ENCODE measurements around the gene CHST14.

The CHST14 gene

DNA sequence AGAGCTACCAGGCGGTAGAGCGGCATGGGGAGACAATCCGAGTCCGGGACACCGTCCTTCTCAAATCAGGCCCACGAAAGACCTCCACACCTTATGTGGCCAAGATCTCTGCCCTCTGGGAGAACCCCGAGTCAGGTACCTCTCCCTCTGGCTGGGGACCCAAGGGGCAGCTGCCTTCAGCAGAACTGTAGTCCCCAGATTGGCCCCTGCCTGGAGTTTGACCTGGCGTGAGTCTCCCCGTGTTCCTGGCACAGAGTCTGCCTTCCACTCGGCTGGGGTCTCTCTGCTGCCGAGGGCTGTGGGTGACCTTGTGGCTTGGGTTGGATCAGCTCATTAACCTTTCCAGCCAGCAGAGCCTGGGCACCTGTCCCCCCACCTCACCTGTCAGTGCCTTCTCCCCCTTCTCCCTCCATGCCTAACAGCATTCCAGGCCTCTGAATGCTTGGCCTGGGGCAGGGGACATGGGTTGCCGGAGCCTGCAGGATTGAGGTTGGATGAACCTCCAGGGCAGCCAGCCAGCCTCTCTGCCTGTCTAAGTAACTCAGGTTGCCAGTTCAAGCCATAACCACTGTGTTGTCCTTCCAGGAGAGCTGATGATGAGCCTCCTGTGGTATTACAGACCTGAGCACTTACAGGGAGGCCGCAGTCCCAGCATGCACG is 6.8 kb upstream of the CHST14 start:
- H3K9me3 ChIP-seq = no peaks in the 10 kb centered on the region
- TF ChIP-seq, protein P1, sequence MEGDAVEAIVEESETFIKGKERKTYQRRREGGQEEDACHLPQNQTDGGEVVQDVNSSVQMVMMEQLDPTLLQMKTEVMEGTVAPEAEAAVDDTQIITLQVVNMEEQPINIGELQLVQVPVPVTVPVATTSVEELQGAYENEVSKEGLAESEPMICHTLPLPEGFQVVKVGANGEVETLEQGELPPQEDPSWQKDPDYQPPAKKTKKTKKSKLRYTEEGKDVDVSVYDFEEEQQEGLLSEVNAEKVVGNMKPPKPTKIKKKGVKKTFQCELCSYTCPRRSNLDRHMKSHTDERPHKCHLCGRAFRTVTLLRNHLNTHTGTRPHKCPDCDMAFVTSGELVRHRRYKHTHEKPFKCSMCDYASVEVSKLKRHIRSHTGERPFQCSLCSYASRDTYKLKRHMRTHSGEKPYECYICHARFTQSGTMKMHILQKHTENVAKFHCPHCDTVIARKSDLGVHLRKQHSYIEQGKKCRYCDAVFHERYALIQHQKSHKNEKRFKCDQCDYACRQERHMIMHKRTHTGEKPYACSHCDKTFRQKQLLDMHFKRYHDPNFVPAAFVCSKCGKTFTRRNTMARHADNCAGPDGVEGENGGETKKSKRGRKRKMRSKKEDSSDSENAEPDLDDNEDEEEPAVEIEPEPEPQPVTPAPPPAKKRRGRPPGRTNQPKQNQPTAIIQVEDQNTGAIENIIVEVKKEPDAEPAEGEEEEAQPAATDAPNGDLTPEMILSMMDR (IDR thresholded peaks at IDR 0.05; ENCODE audit: low read depth, low read length) = no peak
- H3K36me3 ChIP-seq = peaks cover 52% of the 10 kb centered on the region
- H3K27me3 ChIP-seq = no peaks in the 10 kb centered on the region
- H3K4me3 ChIP-seq (ENCODE audit: low read depth, low read length) = no peak overlapping the region
- H3K4me1 ChIP-seq = no peaks in the 10 kb centered on the region
- no peak for DNase-seq

DNA sequence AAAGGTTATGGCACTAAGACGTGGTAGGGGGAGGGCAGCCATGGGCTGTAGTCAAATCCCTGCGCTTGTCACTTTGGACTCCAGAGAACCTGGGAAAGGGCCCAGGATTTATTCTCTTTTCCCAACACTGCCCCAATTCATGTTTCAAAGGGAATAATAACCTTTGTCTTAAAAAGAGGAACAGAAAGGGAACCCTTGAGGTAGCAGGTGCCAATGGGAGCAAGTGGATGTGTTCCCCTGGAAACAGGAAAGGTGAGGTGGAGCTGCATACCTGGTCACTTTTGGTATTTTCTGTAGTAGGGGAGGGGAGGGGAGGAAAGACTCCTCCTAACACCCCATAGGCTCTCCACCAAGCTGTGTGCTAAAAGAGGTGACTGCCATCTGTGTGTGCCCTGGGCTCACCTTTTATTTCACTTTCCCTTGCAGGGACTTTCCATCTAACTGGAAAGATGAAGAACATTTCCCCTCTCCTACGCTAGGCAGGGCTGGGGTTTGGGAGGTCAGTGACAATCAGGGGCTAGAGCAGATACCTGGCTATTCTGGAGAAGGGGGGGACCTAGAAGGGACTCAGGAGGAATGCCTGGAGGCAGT is 6.1 kb upstream of the CHST14 start:
- Histone ChIP-seq H3K36me3 (peaks cover 47% of the 10 kb centered on the region), H3K4me1 (no peaks in the 10 kb centered on the region), H3K9me3 (no peaks in the 10 kb centered on the region), H3K4me3 (ENCODE audit: low read depth, low read length) (no peak overlapping the region), H3K27me3 (no peaks in the 10 kb centered on the region)
- TF ChIP-seq, protein P1 (IDR thresholded peaks at IDR 0.05; ENCODE audit: low read depth, low read length) = no peak
- DNase-seq = no peak

DNA sequence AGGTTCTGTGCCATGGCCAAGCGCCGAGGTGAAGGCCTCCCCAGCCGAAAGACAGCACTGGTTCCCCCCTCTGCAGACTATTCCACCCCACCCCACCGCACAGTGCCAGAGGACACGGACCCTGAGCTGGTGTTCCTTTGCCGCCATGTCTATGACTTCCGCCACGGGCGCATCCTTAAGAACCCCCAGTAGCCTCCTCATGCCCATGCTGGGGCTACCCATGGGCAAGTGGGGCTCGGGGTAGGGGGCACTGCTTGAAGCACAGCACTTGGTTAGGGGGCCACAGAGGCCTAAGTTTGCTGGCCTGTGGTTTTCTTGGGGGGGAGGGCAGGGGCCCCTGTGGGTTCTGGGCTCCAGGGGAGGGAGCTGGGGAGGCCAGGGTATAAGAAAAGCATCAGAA is 4.8 kb upstream of the CHST14 start:
- TF ChIP-seq, protein P1 (IDR thresholded peaks at IDR 0.05; ENCODE audit: low read depth, low read length) = no peak
- Histone ChIP-seq H3K27me3 (no peaks in the 10 kb centered on the region), H3K4me1 (no peaks in the 10 kb centered on the region; the same call in 1 of the 2 replicates), H3K36me3 (peaks cover 42% of the 10 kb centered on the region), H3K4me3 (ENCODE audit: low read depth, low read length) (no peak overlapping the region), H3K9me3 (no peaks in the 10 kb centered on the region)
- DNase-seq = no peak

DNA sequence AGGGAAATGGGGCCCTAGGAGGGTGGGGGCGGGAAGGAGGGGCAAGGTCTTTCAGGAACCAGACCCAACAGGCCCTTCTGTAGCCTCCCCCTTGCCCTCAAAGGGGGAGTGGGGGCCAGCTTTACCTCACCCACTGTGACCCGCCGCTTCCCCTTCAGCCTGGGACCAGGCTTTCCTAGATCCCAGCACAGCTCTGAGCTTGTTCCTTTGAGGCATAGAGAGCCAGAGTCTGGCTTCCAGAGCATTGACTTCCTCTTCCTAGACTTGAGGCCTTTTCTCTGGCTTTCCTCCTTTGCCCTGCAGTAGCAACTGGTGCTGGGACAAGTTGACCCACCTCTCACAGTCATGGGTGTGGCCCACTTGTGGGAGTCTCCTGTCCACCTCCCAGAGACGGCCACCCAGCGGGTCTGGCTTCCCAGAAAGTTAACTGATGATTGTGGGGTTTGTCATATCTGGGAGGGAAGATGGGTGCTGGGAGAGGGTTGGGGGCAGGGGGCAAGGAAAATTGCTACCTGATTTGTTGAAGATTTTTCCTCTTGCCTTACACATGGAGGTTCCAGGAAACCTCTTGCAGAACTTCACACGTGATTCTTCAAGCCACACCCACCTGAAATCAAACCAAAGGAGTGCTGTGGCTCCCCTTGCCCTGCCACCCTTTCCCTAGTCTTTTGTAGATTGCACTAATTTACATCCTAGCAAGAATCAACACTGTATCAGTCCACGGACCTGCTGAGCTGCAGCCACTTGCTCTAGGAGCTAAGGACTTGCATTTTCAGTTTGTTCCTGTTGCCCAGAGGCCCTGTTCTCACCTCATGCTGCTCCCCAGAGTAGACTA is 4.1 kb upstream of the CHST14 start:
- Histone ChIP-seq H3K4me3 (ENCODE audit: low read depth, low read length) (no peak overlapping the region), H3K4me1 (no peaks in the 10 kb centered on the region; the same call in 1 of the 2 replicates), H3K36me3 (peaks cover 42% of the 10 kb centered on the region), H3K27me3 (no peaks in the 10 kb centered on the region), H3K9me3 (no peaks in the 10 kb centered on the region)
- TF ChIP-seq, protein P1 (IDR thresholded peaks at IDR 0.05; ENCODE audit: low read depth, low read length) = no peak
- DNase-seq = no peak

DNA sequence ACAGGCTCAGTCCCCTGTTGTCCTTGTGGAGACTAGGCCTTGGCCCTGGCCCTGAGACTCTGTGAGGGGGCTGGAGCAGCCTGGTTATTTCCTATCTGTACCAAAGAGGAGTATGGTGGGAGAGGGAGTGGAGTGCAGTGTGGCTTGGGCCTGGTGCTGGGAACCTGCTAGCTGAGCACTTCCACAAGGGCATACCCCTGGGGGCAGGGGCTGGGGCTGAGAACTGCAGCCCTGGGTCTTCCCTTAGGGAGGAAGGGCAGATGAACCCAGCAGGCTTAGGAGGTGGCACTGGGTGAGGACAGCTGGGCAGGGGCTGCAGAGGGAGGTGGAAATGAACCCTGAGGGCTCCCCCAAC is 3.5 kb upstream of the CHST14 start:
- no peaks in the 10 kb centered on the region; the same call in 1 of the 2 replicates for H3K4me1 ChIP-seq
- H3K9me3 ChIP-seq = no peaks in the 10 kb centered on the region
- no peaks in the 10 kb centered on the region for H3K27me3 ChIP-seq
- peaks cover 39% of the 10 kb centered on the region for H3K36me3 ChIP-seq
- TF ChIP-seq, protein P1 (IDR thresholded peaks at IDR 0.05; ENCODE audit: low read depth, low read length) = no peak
- no peak overlapping the region for H3K4me3 ChIP-seq (ENCODE audit: low read depth, low read length)
- no peak for DNase-seq

Measured in BE2C (cell line).